Tibial nerve (tissue), 4 donors: Measurements from ENCODE around the gene SCCPDH. TPM values are rescaled to one million over a fixed set of nuclear protein-coding genes. Genes with fewer than 3 reads are reported as not detected.

Experiments
- DNase-seq, 2 donors: peaks; one replicate each; pipeline ENCODE4 v3.0.0-alpha.2; 2019; ENCODE audit warnings: low spot score in 2 of 2
- H3K27ac ChIP-seq, 4 donors: fragments of 200-600 bp; sonication (generic) in 3 of 4; one replicate each; pipeline ENCODE4 v1.5.1; 2017 to 2019; ENCODE audit warnings: mild to moderate bottlenecking in 1 of 4
- H3K27me3 ChIP-seq, 2 donors: fragments of 200-600 bp; sonication (generic) in 1 of 2; one replicate each; pipeline versions ENCODE4 v1.5.1 to v1.6.0; 2017 to 2019
- H3K36me3 ChIP-seq, 3 donors: fragments of 200-600 bp; sonication (generic); one replicate each; pipeline ENCODE4 v1.5.1; 2018 to 2019
- H3K4me1 ChIP-seq, 4 donors: fragments of 200-600 bp; sonication (generic) in 3 of 4; one replicate each; pipeline ENCODE4 v1.5.1; 2017 to 2019
- H3K4me3 ChIP-seq, 4 donors: fragments of 200-600 bp; sonication (generic) in 3 of 4; one replicate each; pipeline ENCODE4 v1.5.1; 2017 to 2019; ENCODE audit warnings: mild to moderate bottlenecking in 1 of 4, moderate library complexity in 1 of 4
- H3K9me3 ChIP-seq, 4 donors: fragments of 200-600 bp; sonication (generic) in 3 of 4; one replicate each; pipeline ENCODE4 v1.5.1; 2017 to 2019
- CTCF ChIP-seq, 5 experiments: fragments of 200-600 bp in 3 of 5; fragments of 450-650 bp in 2 of 5; sonication (generic) in 3 of 5; IDR thresholded peaks; one replicate each; pipeline ENCODE4 v1.5.1; 2016 to 2019; ENCODE audit warnings: antibody characterized with exemption in 5 of 5, mild to moderate bottlenecking in 3 of 5, moderate library complexity in 2 of 5
- EP300 ChIP-seq, 2 donors: sonication (generic); formaldehyde crosslinking; IDR thresholded peaks; one replicate each; pipeline ENCODE4 v1.6.1; 2017; ENCODE audit warnings: antibody characterized with exemption in 2 of 2, mild to moderate bottlenecking in 1 of 2
- POLR2A ChIP-seq, 2 donors: fragments of 450-650 bp; IDR thresholded peaks; one replicate each; pipeline ENCODE4 v1.6.1; 2017; ENCODE audit warnings: antibody characterized with exemption in 2 of 2, mild to moderate bottlenecking in 2 of 2, moderate library complexity in 2 of 2
- WGBS, 2 donors: methylation state at CpG; one replicate each; pipeline ENCODE4 v1.1.5; 2018; 5-methylcytosine and 5-hydroxymethylcytosine counted together
- total RNA-seq, 4 donors: library from RNA; depleted of rRNA; stranded (reverse); fragments of >200 nt; gene quantifications; one replicate each; pipeline ENCODE4 v1.1.0, GENCODE V29; 2016

SCCPDH gene
- total RNA-seq, 4 donors from 2014 or later = 61.2 to 109 (median 74.6) TPM

- no peak overlapping the region for H3K4me3 ChIP-seq
- DNase-seq = no peak
- TF ChIP-seq EP300 (IDR thresholded peaks at IDR 0.05) (no peak), POLR2A (IDR thresholded peaks at IDR 0.05) (no peak), CTCF (IDR thresholded peaks at IDR 0.05) (no peak)
- peaks cover 0 to 5% (median 0%) of the 10 kb centered on the region in 3 donors for H3K36me3 ChIP-seq
- WGBS, 2 donors = 94% methylated on average over 4 of the region's 4 CpGs
- H3K27me3 ChIP-seq = no peaks in the 10 kb centered on the region
- H3K9me3 ChIP-seq = peaks cover 0 to 12% (median 0%) of the 10 kb centered on the region in 4 donors
- no peak overlapping the region for H3K27ac ChIP-seq
- peaks cover 0 to 17% (median 2%) of the 10 kb centered on the region in 4 donors for H3K4me1 ChIP-seq
These were observed 1.5 kb upstream of the SCCPDH start for GRCh38 chr1:246722720-246723119.

GRCh38 chr1:246724731-246725095 lies 504 bp downstream of the SCCPDH start:
- TF ChIP-seq CTCF (IDR thresholded peaks at IDR 0.05) (no peak), POLR2A (IDR thresholded peaks at IDR 0.05) (no peak), EP300 (IDR thresholded peaks at IDR 0.05) (no peak)
- 0 to 1% methylated on average over 13 of the region's 13 CpGs for WGBS, 2 donors
- peaks cover 0 to 25% (median 0%) of the 10 kb centered on the region in 3 donors for H3K36me3 ChIP-seq
- peak in 1 of 2 donors; percentile 15 for DNase-seq
- H3K27ac ChIP-seq = peak overlapping the region; percentile 84 to 99 (median 94)
- peak overlapping the region; percentile 68 to 97 (median 84) for H3K4me3 ChIP-seq
- no peaks in the 10 kb centered on the region for H3K27me3 ChIP-seq
- H3K4me1 ChIP-seq = peaks cover 0 to 31% (median 6%) of the 10 kb centered on the region in 4 donors
- peaks cover 0 to 8% (median 0%) of the 10 kb centered on the region in 4 donors for H3K9me3 ChIP-seq

GRCh38 chr1:246725191-246725590 lies 982 bp downstream of the SCCPDH start:
- Histone ChIP-seq H3K27me3 (no peaks in the 10 kb centered on the region), H3K27ac (peak overlapping the region; percentile 84 to 99 (median 94)), H3K9me3 (peaks cover 0 to 5% (median 0%) of the 10 kb centered on the region in 4 donors), H3K36me3 (peaks cover 0 to 30% (median 4%) of the 10 kb centered on the region in 3 donors), H3K4me1 (peaks cover 0 to 31% (median 6%) of the 10 kb centered on the region in 4 donors), H3K4me3 (peak overlapping the region; percentile 68 to 97 (median 84))
- WGBS, 2 donors = 26 to 37% methylated on average over 9 of the region's 9 CpGs
- DNase-seq = no peak
- TF ChIP-seq EP300 (IDR thresholded peaks at IDR 0.05) = no peak
- no peak for TF ChIP-seq POLR2A (IDR thresholded peaks at IDR 0.05)
- TF ChIP-seq CTCF (IDR thresholded peaks at IDR 0.05) = no peak

GRCh38 chr1:246726255-246726679 lies 2.1 kb downstream of the SCCPDH start:
- Histone ChIP-seq H3K27ac (peak overlapping the region; percentile 84 to 99 (median 94)), H3K4me3 (peak overlapping the region in 3 of 4 donors; percentile 6 to 96 (median 68))
- WGBS, 2 donors = 28 to 33% methylated on average over 4 of the region's 4 CpGs

GRCh38 chr1:246726881-246727280 lies 2.7 kb downstream of the SCCPDH start:
- DNase-seq = no peak
- WGBS, 2 donors = 43 to 48% methylated on average over 4 of the region's 4 CpGs
- peaks cover 0 to 2% (median 0%) of the 10 kb centered on the region in 4 donors for H3K9me3 ChIP-seq
- H3K4me1 ChIP-seq = peaks cover 0 to 31% (median 6%) of the 10 kb centered on the region in 4 donors
- H3K27me3 ChIP-seq = no peaks in the 10 kb centered on the region
- H3K4me3 ChIP-seq = peak overlapping the region in 1 of 4 donors; percentile 6
- H3K27ac ChIP-seq = peak overlapping the region; percentile 84 to 99 (median 94)
- H3K36me3 ChIP-seq = peaks cover 0 to 47% (median 7%) of the 10 kb centered on the region in 3 donors
- TF ChIP-seq EP300 (IDR thresholded peaks at IDR 0.05) = peak; percentile 41 to 82
- peak in 1 of 2 donors; percentile 38 for TF ChIP-seq POLR2A (IDR thresholded peaks at IDR 0.05)
- TF ChIP-seq CTCF (IDR thresholded peaks at IDR 0.05) = no peak

More at GRCh38 chr1:246726255-246726679, 2.1 kb downstream of the SCCPDH start:
- no peak for DNase-seq
- TF ChIP-seq EP300 (IDR thresholded peaks at IDR 0.05) (peak in 1 of 2 donors; percentile 11), POLR2A (IDR thresholded peaks at IDR 0.05) (no peak)
- Histone ChIP-seq H3K36me3 (peaks cover 0 to 41% (median 7%) of the 10 kb centered on the region in 3 donors), H3K9me3 (peaks cover 0 to 2% (median 0%) of the 10 kb centered on the region in 4 donors), H3K4me1 (peaks cover 0 to 31% (median 6%) of the 10 kb centered on the region in 4 donors), H3K27me3 (no peaks in the 10 kb centered on the region)
